ENCODE measurements around the gene TNIK.

The TNIK gene

GRCh38 chr3:171488479-171488878, 28.3 kb upstream of the TNIK start:
- no peaks in the 10 kb centered on the region for H3K27me3 ChIP-seq (ENCODE audit: insufficient read depth, insufficient read length)
- no peaks in the 10 kb centered on the region for H3K36me3 ChIP-seq (ENCODE audit: insufficient read depth, insufficient read length, low read length)
- no peak overlapping the region for H3K4me3 ChIP-seq (ENCODE audit: insufficient read length, low read depth)
- TF ChIP-seq SUZ12 (IDR thresholded peaks at IDR 0.05; ENCODE audit: extremely low read depth, insufficient read depth, insufficient read length) (no peak), ZNF274 (IDR thresholded peaks at IDR 0.05; ENCODE audit: low read depth, low read length) (no peak), YY1 (IDR thresholded peaks at IDR 0.05; ENCODE audit: insufficient read depth, insufficient read length) (no peak)
- H3K9ac ChIP-seq (ENCODE audit: insufficient read length, low read depth) = no peak overlapping the region
- no peaks in the 10 kb centered on the region for H3K9me3 ChIP-seq (ENCODE audit: insufficient read depth, low read length)
- DNase-seq (ENCODE audit: low read depth, low spot score) = no peak
- H3K4me1 ChIP-seq (ENCODE audit: insufficient read depth, insufficient read length) = no peaks in the 10 kb centered on the region

- DNase-seq (ENCODE audit: low read depth, low spot score) = no peak
- Histone ChIP-seq H3K27me3 (ENCODE audit: insufficient read depth, insufficient read length) (no peaks in the 10 kb centered on the region), H3K9ac (ENCODE audit: insufficient read length, low read depth) (no peak overlapping the region), H3K9me3 (ENCODE audit: insufficient read depth, low read length) (no peaks in the 10 kb centered on the region), H3K36me3 (ENCODE audit: insufficient read depth, insufficient read length, low read length) (no peaks in the 10 kb centered on the region), H3K4me3 (ENCODE audit: insufficient read length, low read depth) (no peak overlapping the region), H3K4me1 (ENCODE audit: insufficient read depth, insufficient read length) (no peaks in the 10 kb centered on the region)
- no peak for TF ChIP-seq ZNF274 (IDR thresholded peaks at IDR 0.05; ENCODE audit: low read depth, low read length)
These were observed 27.2 kb upstream of the TNIK start for GRCh38 chr3:171487382-171487781.

GRCh38 chr3:171485338-171485737, 25.1 kb upstream of the TNIK start:
- Histone ChIP-seq H3K4me3 (ENCODE audit: insufficient read length, low read depth) (no peak overlapping the region), H3K9ac (ENCODE audit: insufficient read length, low read depth) (no peak overlapping the region), H3K36me3 (ENCODE audit: insufficient read depth, insufficient read length, low read length) (no peaks in the 10 kb centered on the region), H3K9me3 (ENCODE audit: insufficient read depth, low read length) (no peaks in the 10 kb centered on the region), H3K4me1 (ENCODE audit: insufficient read depth, insufficient read length) (no peaks in the 10 kb centered on the region), H3K27me3 (ENCODE audit: insufficient read depth, insufficient read length) (no peaks in the 10 kb centered on the region)
- TF ChIP-seq SUZ12 (IDR thresholded peaks at IDR 0.05; ENCODE audit: extremely low read depth, insufficient read depth, insufficient read length) = no peak
- no peak for TF ChIP-seq YY1 (IDR thresholded peaks at IDR 0.05; ENCODE audit: insufficient read depth, insufficient read length)
- no peak for TF ChIP-seq ZNF274 (IDR thresholded peaks at IDR 0.05; ENCODE audit: low read depth, low read length)
- no peak for DNase-seq (ENCODE audit: low read depth, low spot score)

GRCh38 chr3:171481011-171481410, 20.8 kb upstream of the TNIK start:
- TF ChIP-seq SUZ12 (IDR thresholded peaks at IDR 0.05; ENCODE audit: extremely low read depth, insufficient read depth, insufficient read length) = no peak
- no peak for TF ChIP-seq YY1 (IDR thresholded peaks at IDR 0.05; ENCODE audit: insufficient read depth, insufficient read length)
- TF ChIP-seq ZNF274 (IDR thresholded peaks at IDR 0.05; ENCODE audit: low read depth, low read length) = no peak
- no peak overlapping the region for H3K4me3 ChIP-seq (ENCODE audit: insufficient read length, low read depth)
- H3K27me3 ChIP-seq (ENCODE audit: insufficient read depth, insufficient read length) = no peaks in the 10 kb centered on the region
- no peak overlapping the region for H3K9ac ChIP-seq (ENCODE audit: insufficient read length, low read depth)
- H3K4me1 ChIP-seq (ENCODE audit: insufficient read depth, insufficient read length) = no peaks in the 10 kb centered on the region
- DNase-seq (ENCODE audit: low read depth, low spot score) = no peak
- H3K36me3 ChIP-seq (ENCODE audit: insufficient read depth, insufficient read length, low read length) = no peaks in the 10 kb centered on the region
- H3K9me3 ChIP-seq (ENCODE audit: insufficient read depth, low read length) = no peaks in the 10 kb centered on the region

GRCh38 chr3:171480526-171480925, 20.3 kb upstream of the TNIK start:
- Histone ChIP-seq H3K9ac (ENCODE audit: insufficient read length, low read depth) (no peak overlapping the region), H3K27me3 (ENCODE audit: insufficient read depth, insufficient read length) (no peaks in the 10 kb centered on the region), H3K36me3 (ENCODE audit: insufficient read depth, insufficient read length, low read length) (no peaks in the 10 kb centered on the region), H3K4me3 (ENCODE audit: insufficient read length, low read depth) (no peak overlapping the region), H3K9me3 (ENCODE audit: insufficient read depth, low read length) (no peaks in the 10 kb centered on the region), H3K4me1 (ENCODE audit: insufficient read depth, insufficient read length) (no peaks in the 10 kb centered on the region)
- TF ChIP-seq SUZ12 (IDR thresholded peaks at IDR 0.05; ENCODE audit: extremely low read depth, insufficient read depth, insufficient read length) = no peak
- DNase-seq (ENCODE audit: low read depth, low spot score) = no peak

- TF ChIP-seq ZNF274 (IDR thresholded peaks at IDR 0.05; ENCODE audit: low read depth, low read length) = no peak
- TF ChIP-seq YY1 (IDR thresholded peaks at IDR 0.05; ENCODE audit: insufficient read depth, insufficient read length) = no peak
- TF ChIP-seq SUZ12 (IDR thresholded peaks at IDR 0.05; ENCODE audit: extremely low read depth, insufficient read depth, insufficient read length) = no peak
- DNase-seq (ENCODE audit: low read depth, low spot score) = no peak
- H3K9ac ChIP-seq (ENCODE audit: insufficient read length, low read depth) = no peak overlapping the region
- no peaks in the 10 kb centered on the region for H3K9me3 ChIP-seq (ENCODE audit: insufficient read depth, low read length)
- no peaks in the 10 kb centered on the region for H3K4me1 ChIP-seq (ENCODE audit: insufficient read depth, insufficient read length)
- no peaks in the 10 kb centered on the region for H3K36me3 ChIP-seq (ENCODE audit: insufficient read depth, insufficient read length, low read length)
- H3K27me3 ChIP-seq (ENCODE audit: insufficient read depth, insufficient read length) = no peaks in the 10 kb centered on the region
- H3K4me3 ChIP-seq (ENCODE audit: insufficient read length, low read depth) = no peak overlapping the region
These were observed 16.4 kb upstream of the TNIK start for GRCh38 chr3:171476532-171477102.

GRCh38 chr3:171472552-171472951, 12.3 kb upstream of the TNIK start:
- no peak for DNase-seq (ENCODE audit: low read depth, low spot score)
- Histone ChIP-seq H3K9me3 (ENCODE audit: insufficient read depth, low read length) (no peaks in the 10 kb centered on the region), H3K9ac (ENCODE audit: insufficient read length, low read depth) (no peak overlapping the region), H3K36me3 (ENCODE audit: insufficient read depth, insufficient read length, low read length) (no peaks in the 10 kb centered on the region), H3K4me3 (ENCODE audit: insufficient read length, low read depth) (no peak overlapping the region), H3K27me3 (ENCODE audit: insufficient read depth, insufficient read length) (no peaks in the 10 kb centered on the region), H3K4me1 (ENCODE audit: insufficient read depth, insufficient read length) (no peaks in the 10 kb centered on the region)
- TF ChIP-seq ZNF274 (IDR thresholded peaks at IDR 0.05; ENCODE audit: low read depth, low read length) (no peak), YY1 (IDR thresholded peaks at IDR 0.05; ENCODE audit: insufficient read depth, insufficient read length) (no peak), SUZ12 (IDR thresholded peaks at IDR 0.05; ENCODE audit: extremely low read depth, insufficient read depth, insufficient read length) (no peak)
